ENCODE results near the gene SLC26A1.

- no peak for TF ChIP-seq ZNF232 (CRISPR knock-in tag; IDR thresholded peaks at IDR 0.05)
- no peak for TF ChIP-seq ATF2 (CRISPR knock-in tag; IDR thresholded peaks at IDR 0.05; ENCODE audit: borderline replicate concordance, low read depth)
- no peak for TF ChIP-seq ESRRA (CRISPR knock-in tag; IDR thresholded peaks at IDR 0.05; ENCODE audit: borderline replicate concordance)
- no peak for TF ChIP-seq KAT7 (CRISPR knock-in tag; IDR thresholded peaks at IDR 0.05; ENCODE audit: borderline replicate concordance)
- TF ChIP-seq IRF2 (CRISPR knock-in tag; IDR thresholded peaks at IDR 0.05; ENCODE audit: borderline replicate concordance, low read depth), result no peak
- TF ChIP-seq TEAD4 (CRISPR knock-in tag; IDR thresholded peaks at IDR 0.05), result no peak
Measured at GRCh38 chr4:1030031-1030430, 36.8 kb upstream of the SLC26A1 start.
